Pancreas (tissue), 10 donors: ENCODE results near the gene EIF2AK3. TPM values are rescaled to one million over a fixed set of nuclear protein-coding genes. Genes with fewer than 3 reads are reported as not detected.

Source experiments
- ATAC-seq, 4 donors: fragments of 200-7000 bp; cut with Tn5 transposase; one replicate each; pipeline versions ENCODE4 v1.8.0 to v1.9.1; 2020; ENCODE audit warnings: mild to moderate bottlenecking in 4 of 4, moderate library complexity in 4 of 4
- DNase-seq, 6 donors: peaks; one replicate each; pipeline ENCODE4 v3.0.0-alpha.2; 2020
- FAIRE-seq: peaks from 2 replicates; lab custom pipeline; 2012; peaks lifted over from hg19 to GRCh38; lab: Jason Lieb, UNC
- H3K27ac ChIP-seq, 4 donors: fragments of 200-600 bp; sonication (generic); 1 replicate in 3 of 4; 2 replicates in 1 of 4; pipeline versions ENCODE4 v1.5.0 to v1.8.0; 2020
- H3K27me3 ChIP-seq, 4 donors: fragments of 200-600 bp; one replicate each; pipeline ENCODE4 v1.8.0; 2021
- H3K36me3 ChIP-seq, 3 donors: fragments of 200-600 bp; sonication (generic) in 1 of 3; one replicate each; pipeline versions ENCODE4 v1.5.0 to v1.8.0; 2020 to 2021
- H3K4me1 ChIP-seq, 3 donors: fragments of 200-600 bp; one replicate each; pipeline ENCODE4 v1.8.0; 2021
- H3K4me3 ChIP-seq, 4 donors: fragments of 200-600 bp; sonication (generic) in 2 of 4; one replicate each; pipeline versions ENCODE4 v1.5.0 to v1.8.0; 2020 to 2021
- H3K9me3 ChIP-seq, 4 donors: fragments of 200-600 bp; one replicate each; pipeline ENCODE4 v1.8.0; 2021
- WGBS, 2 donors: extraction: QIAGEN DNeasy Blood & Tissue Kit; methylation state at CpG; one replicate each; pipeline ENCODE4 v1.1.7; 2013; 5-methylcytosine and 5-hydroxymethylcytosine counted together
- intact Hi-C, 3 donors: fragments of 100-400 bp; cut with DNase I; formaldehyde crosslinking; loops; one replicate each; pipeline versions ENCODE4 v1.11.1 to v1.14.2; 2022
- polyA plus RNA-seq, 2 donors: library from polyadenylated mRNA; stranded (reverse); fragments of 200-250 nt; gene quantifications; one replicate each; pipeline ENCODE4 v1.2.3, GENCODE V29; 2013
- total RNA-seq, 6 donors: library from RNA; stranded (reverse); fragmentation: NEBNext Ultra II Directional in 4 of 6; extraction: Animal tissue kit (Norgen Biotek cat#: 25700) in 4 of 6; gene quantifications; one replicate each; pipeline versions ENCODE4 v1.2.1 to v1.2.4, GENCODE V29; 2021 to 2023
- TF ChIP-seq, protein P1 (sequence below), 4 donors: fragments of 200-600 bp; sonication (generic) in 3 of 4; IDR thresholded peaks; one replicate each; pipeline versions ENCODE4 v1.5.0 to v1.8.0; 2021; ENCODE audit warnings: antibody characterized with exemption in 4 of 4
- donor health status: healthy with polysubstance abuse.
- donor health status: DM: no; HTN: no; CAD: no; lungs with moderate emphysema.
- donor health status: DM: no; HTN: no; CAD: no.
- donor health status: control.
- donor health status: control.
- donor health status: Bipolar disorder and iron deficiency.
- donor health status: DM: yes; HTN: yes; CAD: no.
- donor health status: DM: no; HTN: no; CAD: no.
- donor health status: DM: no; HTN: no; CAD: no.
- donor health status: DM: yes; HTN: yes; CAD: no.

The EIF2AK3 gene
- total RNA-seq, result 10 to 100 TPM; 22.9 to 58.4 (median 29.3) TPM
- polyA plus RNA-seq, result 10 to 100 TPM in 1 of 2 donors, 1 to 10 TPM in 1; 6.2 to 21.6 TPM

DNA sequence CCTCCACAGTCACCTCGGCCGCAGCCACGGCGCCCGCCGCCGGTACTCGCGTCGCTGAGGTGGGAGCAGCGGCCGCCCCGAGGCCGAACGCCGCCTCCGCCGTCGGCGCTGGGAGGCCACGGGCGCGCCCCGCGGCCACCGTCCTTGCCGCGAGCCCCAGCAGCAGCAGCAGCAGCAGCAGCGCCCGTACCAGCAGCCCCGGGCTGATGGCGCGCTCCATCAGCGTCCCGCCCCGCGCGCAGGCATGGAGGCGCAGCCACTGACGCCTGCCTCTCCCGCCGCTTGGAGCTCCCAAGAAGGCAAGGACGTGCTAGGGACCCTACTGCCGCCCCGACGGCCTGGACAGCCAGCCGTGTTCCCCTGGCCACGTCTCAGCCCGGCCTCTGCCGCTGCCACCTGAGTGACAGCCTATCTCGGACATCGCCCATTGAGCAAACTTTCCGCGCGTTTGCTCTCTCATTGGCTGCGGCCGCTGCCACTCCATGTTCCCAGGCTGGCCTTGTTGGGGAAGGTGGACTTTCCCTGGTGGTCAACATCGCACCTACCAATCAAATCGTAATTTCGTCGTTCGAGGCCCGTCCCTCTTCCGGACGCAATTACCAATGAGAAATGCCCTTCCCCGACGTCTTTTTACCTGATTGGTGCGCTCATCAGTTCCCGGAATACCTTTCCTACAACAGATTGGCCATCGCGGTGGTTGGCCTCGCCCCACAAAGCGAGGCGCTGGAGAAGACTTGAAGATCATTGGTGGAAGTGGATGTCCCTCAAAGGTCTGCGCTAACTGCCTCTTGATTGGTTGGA is at the start of gene EIF2AK3:
TSS of gene EIF2AK3 (minus strand) at position 410 of the 801 bp plus-strand sequence. CDS start at position 220, 190 bp downstream.
- intact Hi-C loops, result no loop called here
- H3K9me3 ChIP-seq, result no peaks in the 10 kb centered on the region
- no peaks in the 10 kb centered on the region for H3K27me3 ChIP-seq
- DNase-seq (peak; percentile 96 to 99 (median 98)), ATAC-seq (peak; percentile 79 to 91 (median 86)), FAIRE-seq (peak; percentile 98)
- peak within 1 kb of the TSS; percentile 97 to 100 (median 98) for H3K27ac ChIP-seq
- peak within 1 kb of the TSS; percentile 73 to 96 (median 94) for H3K4me3 ChIP-seq
- no peaks in the 10 kb centered on the region for H3K36me3 ChIP-seq
- TF ChIP-seq, protein P1, sequence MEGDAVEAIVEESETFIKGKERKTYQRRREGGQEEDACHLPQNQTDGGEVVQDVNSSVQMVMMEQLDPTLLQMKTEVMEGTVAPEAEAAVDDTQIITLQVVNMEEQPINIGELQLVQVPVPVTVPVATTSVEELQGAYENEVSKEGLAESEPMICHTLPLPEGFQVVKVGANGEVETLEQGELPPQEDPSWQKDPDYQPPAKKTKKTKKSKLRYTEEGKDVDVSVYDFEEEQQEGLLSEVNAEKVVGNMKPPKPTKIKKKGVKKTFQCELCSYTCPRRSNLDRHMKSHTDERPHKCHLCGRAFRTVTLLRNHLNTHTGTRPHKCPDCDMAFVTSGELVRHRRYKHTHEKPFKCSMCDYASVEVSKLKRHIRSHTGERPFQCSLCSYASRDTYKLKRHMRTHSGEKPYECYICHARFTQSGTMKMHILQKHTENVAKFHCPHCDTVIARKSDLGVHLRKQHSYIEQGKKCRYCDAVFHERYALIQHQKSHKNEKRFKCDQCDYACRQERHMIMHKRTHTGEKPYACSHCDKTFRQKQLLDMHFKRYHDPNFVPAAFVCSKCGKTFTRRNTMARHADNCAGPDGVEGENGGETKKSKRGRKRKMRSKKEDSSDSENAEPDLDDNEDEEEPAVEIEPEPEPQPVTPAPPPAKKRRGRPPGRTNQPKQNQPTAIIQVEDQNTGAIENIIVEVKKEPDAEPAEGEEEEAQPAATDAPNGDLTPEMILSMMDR (IDR thresholded peaks at IDR 0.05), result peak in 2 of 4 donors; percentile 17 to 18
- peaks cover 0 to 29% (median 10%) of the 10 kb centered on the region in 3 donors for H3K4me1 ChIP-seq
- 0% methylated on average over 72 to 75 of the region's 75 CpGs for WGBS, 2 donors

DNA sequence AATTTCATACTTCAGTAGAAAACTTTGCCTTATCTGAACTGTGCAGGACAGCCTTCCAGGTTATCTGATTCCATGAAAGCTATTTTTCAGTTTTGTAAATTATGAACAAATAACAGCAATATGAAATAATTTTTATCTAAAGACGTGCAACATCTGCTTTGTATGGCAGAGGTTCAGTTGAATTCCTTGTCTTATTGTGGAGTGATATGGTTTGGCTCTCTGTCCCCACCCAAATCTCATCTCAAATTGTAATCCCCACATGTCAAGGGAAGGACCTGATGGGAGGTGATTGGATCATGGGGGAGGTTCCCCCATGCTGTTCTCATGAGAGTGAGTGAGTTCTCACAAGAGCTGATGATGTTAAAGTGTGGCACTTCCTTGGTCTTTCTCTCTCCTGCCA is 46.1 kb upstream of the EIF2AK3 start:
- TF ChIP-seq, protein P1 (IDR thresholded peaks at IDR 0.05), result no peak
- H3K27me3 ChIP-seq, result no peaks in the 10 kb centered on the region
- H3K4me1 ChIP-seq, result peaks cover 0 to 12% (median 9%) of the 10 kb centered on the region in 3 donors
- H3K9me3 ChIP-seq, result no peaks in the 10 kb centered on the region
- no peaks in the 10 kb centered on the region for H3K36me3 ChIP-seq
- no peak overlapping the region for H3K27ac ChIP-seq
- no peak for DNase-seq
- 47 to 67% methylated on average over 1 of the region's 1 CpG for WGBS, 2 donors
- no peak overlapping the region for H3K4me3 ChIP-seq
- no peak for ATAC-seq
- intact Hi-C loops, result no loop called here
- FAIRE-seq, result no peak

GRCh38 chr2:88671786-88672427 is 44.6 kb upstream of the EIF2AK3 start:
- DNase-seq (peak in 1 of 6 donors; percentile 19), FAIRE-seq (no peak), ATAC-seq (peak; percentile 18 to 58 (median 54))
- no peak overlapping the region for H3K4me3 ChIP-seq
- no peaks in the 10 kb centered on the region for H3K9me3 ChIP-seq
- H3K4me1 ChIP-seq, result peaks cover 5 to 27% (median 19%) of the 10 kb centered on the region in 3 donors
- intact Hi-C loops, result no loop called here
- H3K36me3 ChIP-seq, result no peaks in the 10 kb centered on the region
- H3K27ac ChIP-seq, result no peak overlapping the region
- WGBS, 2 donors, result 45 to 49% methylated on average over 11 of the region's 11 CpGs
- TF ChIP-seq, protein P1 (IDR thresholded peaks at IDR 0.05), result peak; percentile 67 to 82 (median 76)
- no peaks in the 10 kb centered on the region for H3K27me3 ChIP-seq

DNA sequence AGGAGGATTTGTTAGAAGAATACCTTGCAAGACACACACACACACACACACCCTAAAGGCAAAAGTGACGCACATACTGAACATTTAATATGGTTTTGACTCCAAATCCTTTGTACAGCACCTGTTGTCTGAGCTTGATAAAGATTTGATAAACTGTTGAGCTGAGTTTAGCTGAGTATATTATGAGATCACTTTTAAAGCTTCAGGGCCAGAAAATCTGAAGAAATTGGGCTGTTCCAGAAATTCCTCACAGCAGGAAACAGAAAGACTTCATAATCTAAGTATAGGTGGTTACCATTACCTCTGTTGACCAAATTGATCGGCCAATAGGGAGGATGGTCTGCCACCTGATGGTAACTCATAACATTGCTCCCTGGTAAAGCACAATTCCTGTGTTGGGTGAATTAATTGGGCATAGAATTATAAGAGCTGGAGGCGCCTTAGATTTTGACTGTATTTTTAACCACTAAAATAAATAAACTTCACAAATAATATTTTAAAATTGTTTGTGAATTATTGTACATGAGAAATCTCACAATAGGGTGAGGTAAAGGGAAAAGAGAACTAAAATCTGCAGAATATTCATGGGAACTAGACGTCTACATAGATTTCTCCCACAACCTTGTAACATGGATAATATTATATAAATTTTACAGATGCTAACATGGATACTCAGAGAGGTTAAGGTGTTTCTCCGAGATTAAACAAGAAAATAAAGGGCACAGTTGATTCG is 42.4 kb upstream of the EIF2AK3 start:
- no peak for FAIRE-seq

More for the DNA sequence above, 42.4 kb upstream of the EIF2AK3 start:
- Histone ChIP-seq H3K36me3 (no peaks in the 10 kb centered on the region), H3K4me3 (no peak overlapping the region), H3K4me1 (peaks cover 5 to 35% (median 24%) of the 10 kb centered on the region in 3 donors), H3K27me3 (no peaks in the 10 kb centered on the region), H3K9me3 (no peaks in the 10 kb centered on the region), H3K27ac (peak overlapping the region in 3 of 4 donors; percentile 29 to 76 (median 39))
- TF ChIP-seq, protein P1 (IDR thresholded peaks at IDR 0.05), result peak; percentile 35 to 53 (median 38)
- intact Hi-C loops, result loop anchor here in 2 of 3 donors (5.0 kb wide), 2 partner anchors 77 to 477 kb away; no protein-coding TSS in a partner anchor
- peak; percentile 64 to 82 (median 76) for ATAC-seq
- DNase-seq, result peak in 2 of 6 donors; percentile 56 to 67
- WGBS, 2 donors, result 48 to 52% methylated on average over 6 of the region's 6 CpGs
